Left lung (tissue), 10 donors: ENCODE data around the gene RBM33. TPM values are rescaled to one million over a fixed set of nuclear protein-coding genes. Genes with fewer than 3 reads are reported as not detected.

ENCODE experiments used
- ATAC-seq: fragments of 200-7000 bp; cut with Tn5 transposase; one replicate; pipeline ENCODE4 v1.9.1; 2020; ENCODE audit warnings: moderate library complexity
- DNase-seq, 4 donors: peaks; one replicate each; pipeline ENCODE4 v3.0.0-alpha.2; 2013 to 2020
- H3K27ac ChIP-seq, 2 donors: fragments of 200-600 bp; sonication (generic) in 1 of 2; one replicate each; pipeline versions ENCODE4 v1.5.0 to v1.8.0; 2020 to 2021
- H3K27me3 ChIP-seq, 2 donors: fragments of 200-600 bp; sonication (generic) in 1 of 2; one replicate each; pipeline versions ENCODE4 v1.5.0 to v1.8.0; 2020 to 2021
- H3K36me3 ChIP-seq, 2 donors: fragments of 200-600 bp; sonication (generic) in 1 of 2; one replicate each; pipeline versions ENCODE4 v1.5.0 to v1.8.0; 2020 to 2021
- H3K4me1 ChIP-seq, 2 donors: fragments of 200-600 bp; one replicate each; pipeline ENCODE4 v1.8.0; 2021
- H3K4me3 ChIP-seq, 2 donors: fragments of 200-600 bp; sonication (generic) in 1 of 2; one replicate each; pipeline versions ENCODE4 v1.5.0 to v1.8.0; 2020 to 2021; ENCODE audit warnings: mild to moderate bottlenecking in 1 of 2
- H3K9me3 ChIP-seq, 2 donors: fragments of 200-600 bp; sonication (generic) in 1 of 2; one replicate each; pipeline versions ENCODE4 v1.5.0 to v1.8.0; 2020 to 2021
- CTCF ChIP-seq, 2 donors: fragments of 200-600 bp; sonication (generic) in 1 of 2; IDR thresholded peaks; one replicate each; pipeline versions ENCODE4 v1.5.0 to v1.8.0; 2021; ENCODE audit warnings: antibody characterized with exemption in 2 of 2
- intact Hi-C, 2 donors: fragments of 100-400 bp; cut with DNase I; formaldehyde crosslinking; loops; one replicate each; pipeline versions ENCODE4 v1.11.2 to v1.14.2; 2022
- polyA plus RNA-seq, 6 donors: library from polyadenylated mRNA; unstranded; fragments of 120-200 nt; gene quantifications; one replicate each; pipeline ENCODE4 v1.2.1, GENCODE V29; 2013; ENCODE audit not compliant: insufficient read length in 6 of 6
- total RNA-seq, 2 donors: library from RNA; stranded (reverse); fragmentation: NEBNext Ultra II Directional; extraction: Animal tissue kit (Norgen Biotek cat#: 25700); gene quantifications; one replicate each; pipeline ENCODE4 v1.2.1, GENCODE V29; 2021
- donor health status: DM: no; HTN: yes; CAD: no.
- donor health status: DM: no; HTN: no; CAD: no.

RBM33 gene
- total and polyA plus RNA-seq, 8 donors = 35.2 to 56.4 (median 45.0) TPM

- Histone ChIP-seq H3K36me3 (no peaks in the 10 kb centered on the region), H3K9me3 (no peaks in the 10 kb centered on the region), H3K4me1 (peaks cover 0 to 8% of the 10 kb centered on the region in 2 donors), H3K4me3 (no peak overlapping the region), H3K27me3 (peaks cover 13 to 71% of the 10 kb centered on the region in 2 donors), H3K27ac (no peak overlapping the region)
- no peak for TF ChIP-seq CTCF (IDR thresholded peaks at IDR 0.05)
- DNase-seq (peak in 1 of 4 donors; percentile 49), ATAC-seq (peak; percentile 22)
- intact Hi-C loops = loop anchor here in 1 of 2 donors (10.0 kb wide), 1 partner anchor 1017 kb away; no protein-coding TSS in a partner anchor
Observed at GRCh38 chr7:155797262-155798250, 153.1 kb downstream of the RBM33 start.

- H3K36me3 ChIP-seq = no peaks in the 10 kb centered on the region
- intact Hi-C loops = loop anchor here in 1 of 2 donors (10.0 kb wide), 1 partner anchor 1016 kb away; no protein-coding TSS in a partner anchor
- H3K9me3 ChIP-seq = no peaks in the 10 kb centered on the region
- H3K4me1 ChIP-seq = peaks cover 0 to 21% of the 10 kb centered on the region in 2 donors
- no peak overlapping the region for H3K27ac ChIP-seq
- ATAC-seq (no peak), DNase-seq (peak in 2 of 4 donors; percentile 23 to 34)
- H3K4me3 ChIP-seq = no peak overlapping the region
- H3K27me3 ChIP-seq = peaks cover 25 to 84% of the 10 kb centered on the region in 2 donors
- TF ChIP-seq CTCF (IDR thresholded peaks at IDR 0.05) = no peak
Observed at GRCh38 chr7:155798673-155799439, 154.4 kb downstream of the RBM33 start.

- Histone ChIP-seq H3K27me3 (peaks cover 30 to 91% of the 10 kb centered on the region in 2 donors), H3K9me3 (no peaks in the 10 kb centered on the region), H3K4me1 (peaks cover under 1 to 27% of the 10 kb centered on the region in 2 donors), H3K36me3 (no peaks in the 10 kb centered on the region), H3K4me3 (no peak overlapping the region), H3K27ac (no peak overlapping the region)
- intact Hi-C loops = loop anchor here in 1 of 2 donors (10.0 kb wide), 1 partner anchor 1015 kb away; no protein-coding TSS in a partner anchor
- ATAC-seq (no peak), DNase-seq (peak in 1 of 4 donors; percentile 62)
- TF ChIP-seq CTCF (IDR thresholded peaks at IDR 0.05) = no peak
Observed at GRCh38 chr7:155799514-155799913, 155.1 kb downstream of the RBM33 start.

GRCh38 chr7:155800301-155800700 lies 155.8 kb downstream of the RBM33 start:
- no peak overlapping the region for H3K4me3 ChIP-seq
- peaks cover 38 to 98% of the 10 kb centered on the region in 2 donors for H3K27me3 ChIP-seq
- no peak overlapping the region for H3K27ac ChIP-seq
- H3K9me3 ChIP-seq = no peaks in the 10 kb centered on the region
- intact Hi-C loops = loop anchor here in 1 of 2 donors (10.0 kb wide), 1 partner anchor 674 kb away; no protein-coding TSS in a partner anchor
- H3K36me3 ChIP-seq = no peaks in the 10 kb centered on the region
- DNase-seq (peak in 1 of 4 donors; percentile 49), ATAC-seq (no peak)
- no peak for TF ChIP-seq CTCF (IDR thresholded peaks at IDR 0.05)
- peaks cover 9 to 35% of the 10 kb centered on the region in 2 donors for H3K4me1 ChIP-seq
